22Rv1 (cell line): ENCODE results near the gene APBB2.

Experiments used
- CTCF ChIP-seq: fragments of 450-650 bp; IDR thresholded peaks from 2 replicates; pipeline ENCODE4 v1.5.1; 2017; ENCODE audit warnings: mild to moderate bottlenecking
- ZFX ChIP-seq: fragments of 450-650 bp; IDR thresholded peaks from 2 replicates; pipeline ENCODE4 v1.6.1; 2017; ENCODE audit warnings: antibody characterized with exemption, borderline replicate concordance

GRCh38 chr4:41211951-41212615, 2.3 kb downstream of the APBB2 start:
- TF ChIP-seq CTCF (no peak), ZFX (no peak)
